ENCODE data around the gene PTCH2.

DNA sequence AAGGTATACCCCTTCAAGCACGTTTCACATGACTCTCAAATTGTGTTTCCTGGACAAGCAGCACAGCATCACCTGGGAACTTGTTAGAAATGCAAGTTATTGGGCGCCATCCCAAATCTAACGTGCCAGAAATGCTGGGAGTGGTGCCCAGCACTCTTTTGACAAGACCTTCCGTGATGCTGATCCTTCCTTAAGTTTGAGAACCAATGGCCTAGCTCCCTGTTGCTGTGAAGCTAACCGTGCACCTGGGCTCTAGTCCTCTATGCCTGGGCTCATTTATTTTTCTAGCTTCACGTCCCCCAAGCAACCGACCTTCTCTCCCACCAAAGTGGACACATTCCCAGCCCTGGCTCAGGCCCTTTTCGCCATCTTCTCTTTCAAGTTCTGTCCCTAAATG, 59.4 kb downstream of the PTCH2 start:
- TF ChIP-seq FOXM1 (CRISPR knock-in tag; IDR thresholded peaks at IDR 0.05) (no peak), LCORL (IDR thresholded peaks at IDR 0.05) (no peak), LCORL (CRISPR knock-in tag; IDR thresholded peaks at IDR 0.05) (no peak), NFIC (IDR thresholded peaks at IDR 0.05; ENCODE audit: low read length) (no peak), YY1 (IDR thresholded peaks at IDR 0.05; ENCODE audit: insufficient read depth, insufficient replicate concordance, low read depth, low read length) (no peak), PLRG1 (conservative IDR thresholded peaks at IDR 0.05) (no peak)
- TF ChIP-seq, protein P1, sequence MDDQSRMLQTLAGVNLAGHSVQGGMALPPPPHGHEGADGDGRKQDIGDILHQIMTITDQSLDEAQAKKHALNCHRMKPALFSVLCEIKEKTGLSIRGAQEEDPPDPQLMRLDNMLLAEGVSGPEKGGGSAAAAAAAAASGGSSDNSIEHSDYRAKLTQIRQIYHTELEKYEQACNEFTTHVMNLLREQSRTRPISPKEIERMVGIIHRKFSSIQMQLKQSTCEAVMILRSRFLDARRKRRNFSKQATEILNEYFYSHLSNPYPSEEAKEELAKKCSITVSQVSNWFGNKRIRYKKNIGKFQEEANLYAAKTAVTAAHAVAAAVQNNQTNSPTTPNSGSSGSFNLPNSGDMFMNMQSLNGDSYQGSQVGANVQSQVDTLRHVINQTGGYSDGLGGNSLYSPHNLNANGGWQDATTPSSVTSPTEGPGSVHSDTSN (CRISPR knock-in tag; IDR thresholded peaks at IDR 0.05; ENCODE audit: borderline replicate concordance), result no peak
- TF ChIP-seq, protein P2, sequence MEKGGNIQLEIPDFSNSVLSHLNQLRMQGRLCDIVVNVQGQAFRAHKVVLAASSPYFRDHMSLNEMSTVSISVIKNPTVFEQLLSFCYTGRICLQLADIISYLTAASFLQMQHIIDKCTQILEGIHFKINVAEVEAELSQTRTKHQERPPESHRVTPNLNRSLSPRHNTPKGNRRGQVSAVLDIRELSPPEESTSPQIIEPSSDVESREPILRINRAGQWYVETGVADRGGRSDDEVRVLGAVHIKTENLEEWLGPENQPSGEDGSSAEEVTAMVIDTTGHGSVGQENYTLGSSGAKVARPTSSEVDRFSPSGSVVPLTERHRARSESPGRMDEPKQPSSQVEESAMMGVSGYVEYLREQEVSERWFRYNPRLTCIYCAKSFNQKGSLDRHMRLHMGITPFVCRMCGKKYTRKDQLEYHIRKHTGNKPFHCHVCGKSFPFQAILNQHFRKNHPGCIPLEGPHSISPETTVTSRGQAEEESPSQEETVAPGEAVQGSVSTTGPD (CRISPR knock-in tag; IDR thresholded peaks at IDR 0.05), result no peak
- TF ChIP-seq, protein P3, sequence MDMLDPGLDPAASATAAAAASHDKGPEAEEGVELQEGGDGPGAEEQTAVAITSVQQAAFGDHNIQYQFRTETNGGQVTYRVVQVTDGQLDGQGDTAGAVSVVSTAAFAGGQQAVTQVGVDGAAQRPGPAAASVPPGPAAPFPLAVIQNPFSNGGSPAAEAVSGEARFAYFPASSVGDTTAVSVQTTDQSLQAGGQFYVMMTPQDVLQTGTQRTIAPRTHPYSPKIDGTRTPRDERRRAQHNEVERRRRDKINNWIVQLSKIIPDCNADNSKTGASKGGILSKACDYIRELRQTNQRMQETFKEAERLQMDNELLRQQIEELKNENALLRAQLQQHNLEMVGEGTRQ (IDR thresholded peaks at IDR 0.05; ENCODE audit: low read depth, low read length), result no peak
- TF ChIP-seq, protein P3 (CRISPR knock-in tag; IDR thresholded peaks at IDR 0.05; ENCODE audit: borderline replicate concordance), result no peak

Measured in HepG2 (cell line).